CD4-positive, alpha-beta T cell treated with Interleukin-12 subunit alpha and Interleukin-12 subunit beta, for 1 hour (primary cell): ENCODE measurements around the gene MTERF2.

ENCODE experiments used
- DNase-seq: peaks from one replicate; pipeline ENCODE4 v3.0.0-alpha.2; 2020

Gene MTERF2

GRCh38 chr12:106987846-106988245, 900 bp upstream of the MTERF2 start:
- no peak for DNase-seq

GRCh38 chr12:106986135-106986534, 811 bp downstream of the MTERF2 start:
- DNase-seq = no peak

DNA sequence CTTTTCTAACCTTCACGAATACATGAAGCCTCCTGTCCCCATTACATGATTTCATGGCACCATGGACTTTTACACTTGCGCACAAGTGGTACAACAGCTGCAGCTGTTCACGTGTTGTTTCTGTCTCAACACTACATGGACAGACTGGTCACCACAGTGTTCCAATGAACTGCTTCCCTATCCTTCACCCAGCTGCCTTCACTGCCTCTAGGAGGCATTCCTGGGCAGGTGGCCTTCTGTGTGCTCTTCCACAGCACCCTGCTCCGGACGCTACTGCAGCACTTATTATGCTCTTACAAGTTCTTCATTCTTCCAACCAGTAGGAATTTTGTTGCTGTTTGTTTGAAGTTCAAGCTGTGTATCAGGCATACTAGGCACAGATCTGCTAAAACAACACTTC, 1.5 kb downstream of the MTERF2 start:
- DNase-seq = no peak

DNA sequence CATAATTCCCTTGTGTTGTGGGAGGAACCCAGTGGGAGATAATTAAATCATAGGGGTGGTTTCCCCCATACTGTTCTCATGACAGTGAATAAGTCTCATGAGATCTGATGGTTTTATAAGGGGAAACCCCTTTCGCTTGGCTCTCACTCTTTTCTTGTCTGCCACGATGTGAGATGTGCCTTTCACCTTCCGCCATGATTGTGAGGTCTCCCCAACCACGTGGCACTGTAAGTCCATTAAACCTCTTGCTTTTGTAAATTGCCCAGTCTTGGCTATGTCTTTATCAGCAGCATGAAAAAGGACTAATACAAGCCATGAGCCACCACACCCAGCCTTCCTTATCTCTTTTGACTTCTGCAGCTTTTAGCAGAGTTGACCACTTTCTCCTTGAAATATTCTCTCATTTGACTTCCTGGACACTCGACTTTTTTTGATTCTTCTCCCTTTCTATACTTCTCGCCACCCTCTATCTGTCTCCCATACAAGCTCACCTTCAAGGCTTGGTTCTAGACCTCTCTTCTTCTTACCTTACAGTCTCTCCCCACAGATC, 2.3 kb downstream of the MTERF2 start:
- peak; percentile 4 for DNase-seq

- no peak for DNase-seq
Measured at GRCh38 chr12:106982229-106982628, 4.7 kb downstream of the MTERF2 start.

DNA sequence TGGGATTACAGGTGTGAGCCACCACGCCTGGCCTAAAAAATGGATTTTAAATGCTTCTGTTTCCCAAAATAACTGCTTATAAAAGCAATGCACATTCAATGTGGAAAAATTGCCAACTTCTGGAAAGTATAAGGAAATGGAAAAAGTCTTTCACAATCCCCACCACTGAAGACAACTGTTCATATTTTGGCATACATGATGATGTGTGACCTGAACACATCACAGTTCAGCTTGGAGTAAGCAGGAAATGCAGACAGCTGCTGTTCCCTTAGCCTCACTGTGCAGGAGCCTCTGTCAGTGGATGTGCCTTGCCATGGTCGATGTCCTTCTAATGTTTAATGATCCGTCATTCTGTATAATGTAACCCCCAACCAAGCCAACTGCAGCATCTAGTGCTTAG, 5.2 kb downstream of the MTERF2 start:
- DNase-seq = no peak

DNA sequence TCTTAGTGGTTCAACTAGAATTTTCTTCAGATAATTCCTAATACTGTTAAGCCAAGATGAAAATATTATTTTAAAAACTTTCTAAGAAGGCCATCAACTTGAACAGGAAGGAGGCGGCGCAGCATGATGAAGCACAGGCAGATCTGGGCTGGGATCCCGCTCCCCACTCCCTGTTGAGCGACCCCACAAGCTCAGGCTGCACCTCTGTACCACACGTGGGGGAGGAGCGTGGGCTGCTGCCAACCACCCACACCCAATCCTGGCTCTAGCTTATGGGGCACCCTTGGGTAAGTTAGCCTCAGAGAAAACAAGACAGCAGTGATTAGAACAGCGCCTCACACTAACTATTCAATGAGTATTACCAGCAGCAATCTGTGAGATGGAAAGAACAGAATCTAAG, 6.0 kb downstream of the MTERF2 start:
- DNase-seq = no peak

DNA sequence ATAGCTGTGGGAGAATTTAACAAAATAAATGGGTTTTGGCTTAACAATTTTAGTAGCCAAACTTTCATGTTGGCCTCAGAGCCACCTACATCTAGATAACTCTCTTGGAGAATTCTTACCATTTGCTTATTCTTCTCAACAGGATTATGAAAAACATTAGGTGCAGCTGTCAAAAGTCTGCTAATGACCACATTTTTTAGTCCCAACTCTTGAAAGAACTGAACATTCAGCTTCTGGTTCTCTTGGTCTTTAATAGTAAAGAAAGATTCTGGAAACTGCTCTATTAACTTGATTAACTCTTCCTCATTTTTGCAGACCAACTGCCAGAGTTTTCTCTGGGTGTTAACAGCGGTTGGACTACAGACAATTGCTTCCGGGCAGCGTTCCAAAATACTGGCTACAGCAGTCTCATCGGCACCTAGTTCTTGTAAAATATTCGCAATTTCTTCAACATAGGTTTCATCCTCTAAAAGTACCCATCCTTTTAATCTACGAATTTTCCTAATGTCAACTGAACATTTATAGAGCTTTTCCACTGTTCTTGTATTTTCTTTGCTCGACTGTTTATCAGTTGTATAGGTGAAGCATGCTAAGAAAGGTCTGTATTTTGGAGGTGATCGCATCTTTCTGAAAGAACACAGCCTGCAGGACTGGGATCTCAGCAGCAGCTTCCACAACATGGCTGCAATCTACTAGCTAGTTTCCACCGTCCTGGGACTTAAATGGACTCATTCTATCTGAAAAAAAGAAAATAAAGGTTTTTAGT, 8.7 kb downstream of the MTERF2 start:
- DNase-seq = no peak

DNA sequence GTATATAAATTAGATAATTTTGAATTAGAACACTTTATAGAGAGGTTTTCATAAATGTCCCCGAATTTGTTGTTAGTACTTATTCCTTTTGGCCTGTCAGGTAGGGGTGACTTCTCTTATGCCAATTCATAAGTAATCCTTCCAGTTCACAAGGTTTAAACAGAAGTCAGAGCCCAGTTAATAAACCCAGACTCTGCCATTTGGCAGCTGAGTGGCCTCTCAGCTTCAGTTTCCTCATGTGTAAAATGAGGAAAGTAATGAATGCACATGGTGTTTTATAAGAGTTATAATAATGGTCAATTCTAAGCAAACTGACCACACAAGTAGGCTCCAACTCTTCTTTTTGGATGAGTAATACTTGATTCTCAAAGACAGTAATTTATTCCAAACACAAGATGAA, 10.3 kb downstream of the MTERF2 start:
- no peak for DNase-seq

DNA sequence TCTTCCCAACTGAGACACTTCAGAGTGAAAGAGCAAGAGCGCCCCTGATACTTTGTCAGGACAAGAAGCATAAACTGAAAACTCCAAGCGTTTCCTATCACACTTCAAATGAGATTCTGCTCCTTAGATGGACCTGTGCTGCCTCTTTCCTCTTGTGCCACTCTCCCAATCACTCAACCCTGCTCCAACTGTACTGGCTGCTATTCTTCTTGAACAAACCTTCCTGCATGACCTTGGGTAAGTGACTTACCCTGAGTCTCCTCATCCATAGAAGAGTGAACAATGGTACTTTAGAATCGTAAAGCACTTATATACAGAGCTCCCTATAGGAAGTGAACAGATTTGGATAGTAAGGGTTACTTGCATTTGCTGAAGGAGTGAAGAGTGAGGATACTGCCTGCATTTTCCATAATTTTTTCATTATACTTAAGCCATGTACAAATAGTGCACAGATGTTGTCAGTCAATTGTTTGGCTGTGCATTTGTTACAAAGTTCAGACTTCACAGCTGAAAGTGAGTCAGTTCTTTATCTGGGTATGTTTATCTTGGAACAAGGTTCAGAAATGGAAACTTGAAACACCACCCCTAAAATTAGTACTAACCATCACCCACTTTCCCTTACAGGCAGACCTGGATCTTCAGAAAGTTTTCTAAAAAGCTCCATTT, 10.8 kb downstream of the MTERF2 start:
- DNase-seq = no peak

- DNase-seq = no peak
Measured at GRCh38 chr12:106975098-106975497, 11.8 kb downstream of the MTERF2 start.

GRCh38 chr12:106974511-106974910, 12.4 kb downstream of the MTERF2 start:
- DNase-seq = no peak

DNA sequence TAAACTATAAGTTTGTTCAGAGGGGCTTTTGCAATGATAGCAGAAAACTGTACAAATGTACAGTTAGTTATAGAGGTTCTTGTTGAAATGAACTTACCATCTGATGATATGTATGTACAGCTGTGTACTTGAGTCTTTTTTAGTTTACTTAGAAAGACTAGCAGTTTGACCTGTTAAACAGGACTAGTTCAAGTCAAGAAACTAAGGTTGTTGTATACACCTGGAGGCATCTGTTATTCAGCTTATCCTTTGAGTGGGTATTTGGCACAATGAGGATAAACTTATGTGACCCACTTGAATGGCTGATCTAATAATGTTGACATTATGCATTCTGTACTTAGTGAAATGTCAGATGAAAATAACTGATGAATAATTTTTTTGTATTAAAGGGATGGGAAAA, 13.4 kb downstream of the MTERF2 start:
- no peak for DNase-seq

GRCh38 chr12:106971065-106971464, 15.9 kb downstream of the MTERF2 start:
- DNase-seq = no peak

- DNase-seq = no peak
Measured at GRCh38 chr12:106964526-106964925, 22.4 kb downstream of the MTERF2 start.

DNA sequence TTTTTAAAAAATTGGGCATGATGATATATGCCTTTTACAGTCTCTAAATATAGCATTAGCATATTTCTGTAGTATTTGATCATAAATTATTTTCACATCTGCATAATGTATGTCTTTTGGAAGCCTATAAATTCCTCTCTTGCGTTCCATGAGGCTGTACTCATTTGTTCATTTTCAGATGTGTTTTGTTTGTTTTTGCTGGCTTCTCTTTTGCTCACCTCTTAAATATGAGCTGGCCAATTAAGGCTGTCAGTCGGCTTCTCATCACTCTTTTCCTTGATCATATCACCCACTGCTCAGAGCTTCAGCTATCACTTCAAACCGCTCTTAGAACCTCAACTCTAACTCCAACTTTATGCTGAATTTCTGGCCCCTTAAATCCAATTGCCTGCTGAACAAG, 24.7 kb downstream of the MTERF2 start:
- no peak for DNase-seq

GRCh38 chr12:106960443-106960842, 26.5 kb downstream of the MTERF2 start:
- DNase-seq = no peak

DNA sequence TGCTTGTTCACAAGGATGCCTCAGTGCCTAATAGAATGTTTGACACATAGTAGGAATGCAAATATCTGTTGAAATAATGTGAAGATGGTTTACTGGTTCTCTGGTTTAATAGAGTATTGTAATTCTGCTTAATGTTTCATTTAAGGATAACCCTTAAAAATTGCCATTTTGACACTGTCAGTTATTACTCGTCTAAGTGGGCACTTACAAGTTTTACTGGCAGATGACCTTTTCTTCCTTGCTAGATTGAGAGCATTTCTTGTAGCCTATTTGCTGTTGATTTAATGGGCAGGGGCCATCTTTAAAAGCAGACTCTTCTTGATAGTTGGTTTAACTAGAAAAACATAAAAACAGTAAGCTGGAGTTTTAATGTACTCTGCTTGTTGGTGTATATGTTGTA, 29.4 kb downstream of the MTERF2 start:
- DNase-seq = no peak

DNA sequence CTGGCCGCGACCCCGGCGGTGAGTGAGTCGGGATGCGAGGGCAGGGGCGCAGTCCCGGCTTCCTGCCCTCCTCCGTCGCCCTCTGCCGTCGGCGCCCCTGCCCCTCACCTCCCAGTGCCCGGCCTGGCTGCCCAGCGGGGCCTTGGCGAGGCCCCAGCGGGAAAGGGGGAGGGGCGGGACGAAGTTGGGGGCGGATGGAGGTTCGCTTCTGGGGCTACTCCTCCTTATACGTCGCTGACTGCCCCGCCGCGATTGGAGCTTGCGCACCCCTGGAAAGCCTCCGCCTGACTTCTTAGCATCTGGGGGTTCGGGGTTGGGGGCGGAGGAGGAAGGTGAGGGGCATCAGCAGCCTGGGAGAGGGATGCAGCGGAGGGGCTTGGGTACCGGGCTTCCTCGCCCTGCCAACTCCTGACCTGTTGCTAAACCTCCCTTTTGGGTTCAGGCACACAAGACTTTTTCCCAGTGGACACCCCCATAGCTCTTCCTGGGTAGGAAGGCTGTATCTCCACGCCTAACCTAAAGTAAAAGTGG, 30.8 kb downstream of the MTERF2 start:
- DNase-seq = peak; percentile 59

- peak; percentile 96 for DNase-seq
Measured at GRCh38 chr12:106955377-106956047, 31.4 kb downstream of the MTERF2 start, which contains the start of gene TMEM263. TMEM263 (plus strand) TSS chr12:106955907; CDS start chr12:106967117, 11,210 bp downstream.

GRCh38 chr12:106954462-106955376, 32.2 kb downstream of the MTERF2 start:
- DNase-seq = no peak
